DLD1 (cell line): Measurements from ENCODE around the gene SYT9.

Source experiments
- in situ Hi-C: cut with HindIII; loops from 2 replicates; pipeline ENCODE4 v1.10.0; 2017; ENCODE audit warnings: low sequenced_read_pairs

SYT9 gene

GRCh38 chr11:7495882-7496551, 244.3 kb downstream of the SYT9 start:
- in situ Hi-C loops: no loop called here

- in situ Hi-C loops: no loop called here
Measured at GRCh38 chr11:7498193-7498592, 246.5 kb downstream of the SYT9 start.

DNA sequence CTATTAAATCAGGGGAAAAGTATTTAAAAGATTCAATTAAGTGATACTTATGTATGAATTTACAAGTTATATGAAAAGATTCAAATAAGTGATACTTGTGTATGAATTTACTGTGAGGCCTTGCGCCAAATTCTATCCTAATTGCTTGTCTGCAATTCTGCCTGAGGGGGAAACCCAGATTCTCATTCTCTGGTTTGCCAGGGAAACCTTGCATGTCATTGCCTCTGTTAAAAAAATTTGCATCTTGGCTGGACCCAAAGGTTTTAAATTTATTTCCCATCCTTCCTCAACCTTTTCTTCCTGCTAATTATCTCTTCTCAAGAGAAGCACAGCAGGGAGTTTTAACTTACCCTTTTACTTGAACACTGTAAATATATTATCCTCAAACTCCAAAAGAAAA, 247.4 kb downstream of the SYT9 start:
- in situ Hi-C loops: no loop called here

DNA sequence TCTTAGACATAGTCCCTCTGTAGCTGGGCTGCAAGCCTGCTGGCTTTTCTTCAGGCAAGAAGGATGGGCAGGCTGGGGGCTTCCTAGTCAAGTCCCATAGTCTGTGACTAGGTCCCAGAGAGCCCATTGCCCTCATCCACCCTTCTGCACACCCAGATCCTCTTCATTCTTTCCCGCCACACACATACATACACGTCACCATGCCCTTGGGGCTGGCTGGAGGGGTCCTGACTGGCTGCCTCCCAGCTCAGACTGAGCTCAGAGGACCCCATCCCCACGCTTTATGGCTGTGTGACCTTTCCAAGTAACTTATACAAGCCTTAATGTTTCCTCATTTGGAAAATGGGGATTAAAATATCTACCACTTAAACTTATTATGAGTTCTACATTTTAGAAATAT, 248.5 kb downstream of the SYT9 start:
- in situ Hi-C loops: loop anchor here (25.0 kb wide), 1 partner anchor 187 kb away; no protein-coding TSS in a partner anchor

- in situ Hi-C loops: loop anchor here (25.0 kb wide), 1 partner anchor 186 kb away; no protein-coding TSS in a partner anchor
Measured at GRCh38 chr11:7501251-7501650, 249.5 kb downstream of the SYT9 start.

DNA sequence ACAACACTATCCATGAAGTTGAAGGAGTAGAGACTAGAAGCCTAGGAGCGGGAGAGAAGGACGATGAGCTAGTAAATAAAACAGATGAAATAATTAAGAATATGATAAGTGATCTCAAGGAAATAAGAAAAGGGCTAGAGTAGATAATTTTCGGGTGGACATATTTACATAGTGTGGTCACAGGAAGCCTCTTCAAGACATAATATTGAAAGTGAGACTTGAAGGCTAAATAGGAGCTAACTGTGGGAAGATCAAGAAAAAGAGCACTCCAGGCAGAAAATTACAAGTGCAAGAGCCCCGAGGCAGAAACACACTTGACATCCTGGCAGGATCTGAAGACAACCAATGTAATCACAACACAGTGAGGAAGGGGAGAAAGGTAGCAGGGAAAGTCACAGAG, 250.2 kb downstream of the SYT9 start:
- in situ Hi-C loops: loop anchor here (25.0 kb wide), 1 partner anchor 185 kb away; no protein-coding TSS in a partner anchor

DNA sequence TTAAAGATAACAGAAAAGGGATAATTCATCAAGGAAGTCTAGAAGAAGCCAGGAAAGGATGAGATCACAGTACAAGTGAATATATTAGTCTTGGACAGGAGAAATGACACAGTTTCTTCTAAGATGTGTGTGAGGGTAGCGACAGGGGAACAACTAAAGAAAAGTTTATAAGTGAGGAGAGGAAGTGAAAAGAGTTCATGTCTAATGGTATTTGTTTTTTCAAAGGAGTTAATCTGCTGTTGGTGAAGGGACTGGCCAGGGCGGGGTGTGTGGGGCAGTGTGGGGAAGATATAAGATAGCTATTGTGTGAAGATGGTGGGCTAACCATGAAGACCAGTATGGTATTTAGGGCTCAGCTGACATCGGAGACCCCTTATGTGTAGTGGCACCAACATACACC, 254.5 kb downstream of the SYT9 start:
- in situ Hi-C loops: loop anchor here (25.0 kb wide), 1 partner anchor 181 kb away; no protein-coding TSS in a partner anchor

DNA sequence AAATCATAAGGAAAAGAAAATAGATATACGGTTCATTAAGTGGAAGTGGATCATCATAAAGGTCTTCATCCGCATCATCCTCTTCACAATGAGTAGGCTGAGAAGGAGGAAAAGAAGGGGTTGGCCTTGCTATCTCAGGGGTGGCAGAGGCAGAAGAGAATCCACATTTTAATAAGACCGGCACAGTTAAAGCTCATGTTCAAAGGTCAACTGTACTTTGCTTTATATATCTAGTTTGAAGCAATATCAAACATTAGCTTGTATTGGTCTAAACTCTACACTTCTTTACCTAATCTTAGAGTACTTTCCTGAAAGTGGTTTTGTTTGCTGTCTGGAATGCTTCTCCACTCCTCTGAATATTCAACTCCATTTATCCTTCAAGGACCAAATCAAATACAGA, 256.4 kb downstream of the SYT9 start:
- in situ Hi-C loops: loop anchor here (25.0 kb wide), 1 partner anchor 179 kb away; no protein-coding TSS in a partner anchor

DNA sequence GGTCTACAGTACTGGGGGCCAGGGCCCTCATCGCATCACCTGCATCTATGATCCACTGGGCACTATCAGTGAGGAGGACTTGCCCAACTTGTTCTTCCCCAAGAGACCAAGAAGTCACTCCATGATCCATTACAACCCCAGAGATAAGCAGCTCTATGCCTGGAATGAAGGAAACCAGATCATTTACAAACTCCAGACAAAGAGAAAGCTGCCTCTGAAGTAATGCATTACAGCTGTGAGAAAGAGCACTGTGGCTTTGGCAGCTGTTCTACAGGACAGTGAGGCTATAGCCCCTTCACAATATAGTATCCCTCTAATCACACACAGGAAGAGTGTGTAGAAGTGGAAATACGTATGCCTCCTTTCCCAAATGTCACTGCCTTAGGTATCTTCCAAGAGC, 258.3 kb downstream of the SYT9 start:
- in situ Hi-C loops: loop anchor here (10.0 to 25.0 kb wide), 2 partner anchors 177 to 605 kb away; no protein-coding TSS in a partner anchor

DNA sequence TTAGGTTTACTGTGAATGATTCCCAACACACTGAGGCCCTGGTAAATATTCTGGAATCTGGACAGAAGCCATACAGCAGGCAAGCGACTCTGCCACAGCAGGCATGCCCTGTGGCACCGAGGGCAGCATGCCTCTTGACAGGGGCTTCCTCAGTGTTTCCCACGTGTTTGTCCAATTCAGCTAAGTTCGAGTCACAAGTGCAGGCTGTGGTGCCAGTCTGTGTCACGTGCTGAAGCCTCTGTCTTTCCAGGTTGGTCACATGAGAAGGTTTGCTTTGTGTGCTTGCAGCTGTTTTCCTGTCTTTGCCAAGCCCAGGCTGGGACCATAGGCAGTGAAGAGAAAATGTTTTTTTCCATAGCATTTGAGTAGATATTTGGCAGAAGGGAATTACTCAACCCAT, 259.7 kb downstream of the SYT9 start:
- in situ Hi-C loops: loop anchor here (10.0 to 25.0 kb wide), 2 partner anchors 176 to 607 kb away; no protein-coding TSS in a partner anchor

DNA sequence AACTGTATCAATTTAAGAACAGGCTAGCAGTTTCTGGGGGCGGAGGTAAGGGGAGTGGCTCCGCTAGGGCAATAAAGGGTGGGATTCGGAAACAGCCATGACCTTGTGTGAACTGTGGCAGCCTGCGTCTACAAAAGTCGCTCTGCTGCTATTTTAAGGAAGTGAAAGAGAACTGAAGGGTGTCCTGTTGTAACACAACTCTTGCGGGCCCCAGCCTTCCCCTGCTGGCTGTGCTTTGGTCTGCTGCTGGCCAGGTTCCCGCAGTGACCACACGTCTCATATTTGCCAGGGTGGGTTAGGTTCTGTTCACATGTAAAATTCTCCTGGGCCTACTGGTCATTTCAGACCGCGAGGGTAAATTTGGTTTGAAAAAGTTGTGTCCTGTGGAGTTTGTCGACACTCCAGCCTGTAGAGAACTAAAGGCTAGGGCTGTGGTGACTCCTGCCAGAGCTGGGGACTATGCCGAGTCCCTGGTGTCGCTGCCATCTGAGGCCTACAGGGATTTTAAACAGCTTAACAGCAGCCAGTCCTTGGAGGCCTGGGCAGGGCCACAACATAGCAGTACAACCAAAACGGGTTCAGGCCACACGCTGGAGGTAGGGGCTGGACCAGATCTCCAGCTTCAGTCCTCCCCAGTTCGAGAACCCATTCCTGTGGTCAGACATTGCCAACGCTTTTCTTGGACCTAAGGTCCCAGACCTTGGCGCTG, 261.0 kb downstream of the SYT9 start:
- in situ Hi-C loops: loop anchor here (10.0 to 25.0 kb wide), 2 partner anchors 175 to 608 kb away; no protein-coding TSS in a partner anchor

GRCh38 chr11:7513234-7514098, 261.8 kb downstream of the SYT9 start, which contains the start of gene PPFIBP2:
PPFIBP2 (plus strand) TSS chr11:7513999; CDS start chr11:7549476, 35,477 bp downstream.
- in situ Hi-C loops: loop anchor here (10.0 to 25.0 kb wide), 2 partner anchors 174 to 609 kb away; no protein-coding TSS in a partner anchor

GRCh38 chr11:7514099-7514591, 262.4 kb downstream of the SYT9 start:
- in situ Hi-C loops: loop anchor here (10.0 to 25.0 kb wide), 2 partner anchors 173 to 609 kb away; no protein-coding TSS in a partner anchor

DNA sequence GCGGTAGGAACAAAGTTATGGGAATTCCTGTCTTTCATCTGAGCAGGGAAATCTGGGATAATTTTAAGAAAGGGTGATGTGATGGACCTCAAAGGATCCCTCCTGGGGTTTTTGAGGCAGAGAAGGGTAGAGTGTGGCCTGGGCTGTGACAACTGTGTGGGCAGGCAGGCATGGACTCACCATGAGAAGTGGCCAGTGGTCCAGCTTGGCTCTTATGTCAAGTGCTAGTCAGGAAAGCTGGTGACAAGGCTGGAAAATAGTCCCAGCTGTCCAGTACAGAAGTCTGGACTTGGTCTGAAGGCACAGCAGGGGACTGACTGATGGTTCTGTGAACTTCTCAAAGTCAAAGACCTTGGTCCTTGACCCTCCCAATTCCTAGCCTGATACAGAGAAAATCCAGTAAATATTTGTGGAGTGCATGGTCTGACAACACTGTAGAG, 263.8 kb downstream of the SYT9 start:
- in situ Hi-C loops: loop anchor here (10.0 to 25.0 kb wide), 2 partner anchors 172 to 611 kb away; no protein-coding TSS in a partner anchor

GRCh38 chr11:7516475-7516874, 264.8 kb downstream of the SYT9 start:
- in situ Hi-C loops: loop anchor here (10.0 to 25.0 kb wide), 2 partner anchors 171 to 612 kb away; no protein-coding TSS in a partner anchor

GRCh38 chr11:7517743-7518142, 266.0 kb downstream of the SYT9 start:
- in situ Hi-C loops: loop anchor here (10.0 to 25.0 kb wide), 2 partner anchors 170 to 613 kb away; no protein-coding TSS in a partner anchor
